ENCODE results near the gene HOXA13.

DNA sequence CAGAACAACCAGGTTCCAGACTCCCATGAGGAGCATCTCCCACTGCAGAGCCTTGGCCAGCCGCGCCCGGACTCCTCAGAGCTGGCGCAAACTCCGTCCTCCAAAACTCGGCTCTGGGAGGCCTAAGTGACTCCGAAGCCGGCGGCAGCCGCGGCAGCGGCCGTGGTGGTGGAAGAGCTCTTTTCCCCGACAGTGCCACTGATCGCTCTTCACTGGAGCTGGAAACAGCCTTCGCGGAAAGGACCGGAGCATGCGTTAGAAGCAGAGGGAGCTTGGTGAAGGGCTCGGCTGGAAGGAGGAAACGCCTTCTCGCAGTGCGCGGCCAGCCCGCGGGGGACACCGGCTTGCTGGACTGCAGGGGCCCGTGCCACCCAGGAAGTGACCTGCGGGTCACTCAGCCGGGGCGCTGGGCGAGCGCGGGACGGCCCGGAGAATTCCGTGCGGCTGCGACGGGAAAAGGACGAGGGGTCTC lies 5.0 kb upstream of the HOXA13 start:
- TF ChIP-seq POLR2AphosphoS5 (IDR thresholded peaks at IDR 0.05; ENCODE audit: borderline replicate concordance, low read depth, low read length) (no peak), EZH2 (IDR thresholded peaks at IDR 0.05) (no peak), FOXP2 (optimal IDR thresholded peaks at IDR 0.05; ENCODE audit: control extremely low read depth, extremely low read length, insufficient read depth) (no peak)

Data from SK-N-MC (cell line).